Measurements from ENCODE around the gene ESRP2.

The ESRP2 gene

DNA sequence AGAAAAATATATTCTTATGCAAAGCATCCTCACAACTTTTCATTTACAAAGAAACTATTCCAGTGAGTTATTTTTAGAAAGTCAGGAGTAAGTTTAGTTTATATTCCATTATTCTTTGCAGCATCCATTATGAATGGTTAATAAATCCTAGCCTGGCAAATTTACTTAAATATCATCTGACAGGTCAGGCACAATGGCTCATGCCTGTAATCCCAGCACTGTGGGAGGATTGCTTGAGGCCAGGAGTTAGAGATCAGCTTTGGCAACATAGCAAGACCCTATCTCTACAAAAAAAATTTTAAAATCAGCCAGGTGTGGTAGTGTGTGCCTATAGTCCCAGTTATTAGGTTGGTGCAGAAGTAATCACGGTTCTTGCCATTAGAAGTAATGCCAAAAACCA is 12.9 kb downstream of the ESRP2 start:
- DNase-seq, result no peak

DNA sequence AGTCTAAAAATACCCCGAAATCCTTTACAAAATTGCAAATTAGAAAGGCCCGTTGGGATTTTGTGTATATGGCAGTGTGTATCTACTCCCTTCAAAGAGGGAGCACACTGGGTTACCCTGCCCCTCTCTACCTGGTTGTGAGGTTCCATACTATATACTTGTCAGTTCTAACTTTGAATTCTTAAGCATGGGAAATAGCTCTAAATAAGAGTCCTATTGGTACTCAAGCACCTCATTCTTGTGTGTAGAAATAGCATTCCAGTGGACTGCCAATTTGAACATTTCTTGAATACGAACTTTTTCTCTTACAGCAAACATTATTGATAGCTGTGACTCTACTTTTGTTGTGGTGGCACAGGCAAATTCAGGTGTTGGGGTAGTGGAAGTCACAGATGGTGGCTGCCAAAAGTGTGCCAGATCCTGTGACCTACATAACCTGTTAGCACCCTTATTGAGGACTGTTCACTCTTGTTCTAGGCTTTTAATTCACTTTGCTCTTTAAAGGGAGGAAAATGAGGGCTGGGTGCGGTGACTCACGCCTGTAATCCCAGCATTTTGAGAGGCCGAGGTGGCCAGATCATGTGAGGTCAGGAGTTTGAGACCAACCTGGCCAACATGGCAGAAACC is 16.1 kb downstream of the ESRP2 start:
- DNase-seq, result no peak

DNA sequence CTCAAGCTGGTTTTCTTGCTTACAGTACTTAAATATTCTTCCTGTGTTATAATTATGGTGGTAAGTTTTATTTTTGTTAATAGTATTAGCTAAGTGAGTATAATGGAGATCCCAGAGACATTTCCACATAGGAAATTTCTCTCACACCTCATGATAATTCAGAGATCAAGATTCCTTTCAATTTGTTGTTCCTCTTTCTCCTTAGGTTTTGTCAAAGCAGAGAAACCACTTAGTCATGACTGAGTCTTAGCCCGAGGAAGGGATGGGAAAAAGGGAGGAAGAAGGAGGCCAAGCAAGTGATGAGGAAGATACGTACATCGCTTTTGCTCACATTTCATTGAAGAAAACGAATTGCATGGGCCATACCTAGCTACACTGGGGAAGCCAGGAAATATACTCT is 18.4 kb downstream of the ESRP2 start:
- no peak for DNase-seq

DNA sequence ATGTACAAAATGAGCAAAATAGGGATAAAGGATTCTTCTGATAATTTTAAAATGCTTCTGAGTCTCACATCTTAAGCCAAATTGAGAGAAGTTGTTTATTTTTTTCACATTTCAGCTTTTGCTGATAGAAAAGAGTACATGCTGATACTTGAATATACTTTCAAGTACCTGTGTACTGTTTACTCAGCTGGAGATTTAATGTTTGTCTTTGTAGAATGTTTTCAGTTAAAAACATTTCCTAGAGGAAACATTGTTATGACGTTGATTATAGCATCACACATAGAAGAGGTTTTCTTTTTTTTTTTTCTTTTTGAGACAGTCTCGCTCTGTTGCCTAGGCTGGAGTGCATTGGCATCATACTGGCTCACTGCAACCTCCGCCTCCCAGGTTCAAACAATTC is 19.7 kb downstream of the ESRP2 start:
- DNase-seq, result no peak

DNA sequence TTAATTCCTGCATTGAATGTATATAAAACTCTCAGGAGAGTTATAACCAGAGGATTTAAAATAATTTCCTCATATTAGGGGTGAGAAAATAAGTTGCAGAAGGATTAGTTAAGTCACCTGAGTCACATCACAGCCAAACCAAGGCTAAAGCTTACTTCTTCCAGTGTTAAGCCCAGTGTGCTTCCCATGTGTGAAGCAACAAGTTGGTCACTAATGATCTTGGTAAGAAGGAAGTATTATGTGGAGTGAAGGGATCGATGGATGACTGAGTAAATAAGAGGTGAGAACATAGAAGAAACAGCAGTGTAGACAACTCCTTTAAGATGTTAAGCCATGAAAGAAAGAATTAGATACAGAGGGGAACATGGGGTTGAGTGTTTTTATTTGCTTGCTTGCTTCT is 20.6 kb downstream of the ESRP2 start:
- no peak for DNase-seq

DNA sequence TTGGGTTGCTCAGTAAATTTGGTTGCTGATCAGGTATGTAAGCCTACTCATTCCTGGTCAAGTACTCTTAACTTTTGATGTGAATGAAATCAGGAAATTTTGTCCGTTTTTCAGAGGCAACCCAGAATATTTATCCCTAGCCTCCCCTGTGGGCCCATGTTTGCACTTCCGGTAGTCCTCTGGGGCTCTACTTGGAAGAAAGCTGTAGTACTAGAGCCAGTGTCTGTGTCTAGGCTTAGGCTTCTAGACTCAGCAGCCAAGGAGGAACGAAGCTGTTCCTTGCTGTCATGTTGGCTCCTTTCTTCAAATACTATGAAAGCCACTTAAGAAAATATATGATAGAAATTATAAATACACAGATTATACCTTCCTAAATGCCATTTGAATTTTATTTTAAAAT is 21.2 kb downstream of the ESRP2 start:
- no peak for DNase-seq

DNA sequence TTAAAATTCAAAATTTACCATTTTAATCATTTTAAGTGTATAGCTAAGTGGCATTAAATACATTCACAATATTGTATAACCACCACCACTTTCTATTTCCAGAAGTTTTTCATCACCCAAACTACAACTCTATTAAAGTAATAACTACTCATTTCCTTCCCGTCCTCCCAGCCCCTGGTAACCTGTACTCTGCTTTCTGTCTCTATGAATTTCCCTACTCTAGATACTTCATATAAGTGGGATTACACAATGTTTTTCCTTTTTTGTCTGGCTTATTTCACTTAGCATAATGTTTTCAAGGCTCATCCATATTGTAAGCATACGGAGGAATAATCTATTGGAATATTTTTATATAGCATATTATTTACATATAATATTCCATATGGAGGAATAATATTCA is 29.7 kb downstream of the ESRP2 start:
- DNase-seq, result no peak

DNA sequence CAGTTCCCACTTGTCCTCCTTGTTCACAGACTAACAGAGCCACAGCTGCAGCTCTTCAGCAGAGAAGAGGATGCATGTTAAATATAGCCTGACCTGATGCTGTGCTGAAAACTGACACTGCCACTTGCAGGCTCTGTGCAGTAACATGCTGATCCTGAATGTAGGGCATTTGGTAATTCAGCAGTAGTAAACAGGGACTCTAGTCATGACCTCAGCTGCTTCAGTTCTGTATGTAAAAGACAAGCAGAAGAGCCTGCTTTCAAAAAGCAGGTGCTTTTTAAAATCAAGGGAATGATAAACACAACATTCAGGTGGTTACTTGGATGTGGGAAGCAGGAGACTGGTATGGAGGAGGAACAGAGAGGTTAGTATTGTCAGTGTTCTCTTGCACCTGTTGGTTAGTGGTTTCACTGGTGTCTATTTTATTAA is 33.8 kb downstream of the ESRP2 start:
- peak in 21 of 58 donors; percentile 3 to 59 (median 9) for DNase-seq

DNA sequence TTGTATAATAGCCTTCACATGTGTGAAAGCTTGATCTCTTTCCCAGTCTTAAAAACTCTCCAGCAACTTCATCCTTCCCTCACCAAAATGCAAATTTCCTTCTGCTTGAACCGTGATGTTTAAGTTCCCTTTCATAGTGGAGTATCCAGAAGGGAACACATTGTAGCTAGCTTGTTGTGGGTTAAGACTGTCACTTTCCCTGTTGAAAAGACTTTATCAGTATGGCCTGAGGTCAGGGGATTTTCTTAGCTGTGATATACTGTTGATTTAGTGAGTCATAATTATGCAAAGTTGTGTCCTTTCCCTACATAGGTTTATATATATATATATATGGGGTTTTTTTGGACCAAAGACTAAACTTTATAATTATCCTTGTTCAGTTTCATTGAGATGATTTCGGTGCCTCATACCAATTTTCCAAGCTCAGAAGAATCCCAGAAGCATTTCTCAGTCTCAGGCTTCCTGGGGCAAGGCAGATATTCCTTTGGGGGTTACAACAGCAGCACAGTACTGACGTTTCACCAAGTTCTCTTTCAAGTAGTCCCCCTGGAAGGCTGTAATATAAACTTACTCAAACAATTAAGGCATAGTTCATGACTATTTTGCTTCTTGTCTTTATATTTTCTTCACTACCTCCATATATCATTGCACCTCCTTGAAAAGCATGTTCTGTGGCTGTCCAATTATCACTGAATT is 35.7 kb downstream of the ESRP2 start:
- DNase-seq, result no peak

DNA sequence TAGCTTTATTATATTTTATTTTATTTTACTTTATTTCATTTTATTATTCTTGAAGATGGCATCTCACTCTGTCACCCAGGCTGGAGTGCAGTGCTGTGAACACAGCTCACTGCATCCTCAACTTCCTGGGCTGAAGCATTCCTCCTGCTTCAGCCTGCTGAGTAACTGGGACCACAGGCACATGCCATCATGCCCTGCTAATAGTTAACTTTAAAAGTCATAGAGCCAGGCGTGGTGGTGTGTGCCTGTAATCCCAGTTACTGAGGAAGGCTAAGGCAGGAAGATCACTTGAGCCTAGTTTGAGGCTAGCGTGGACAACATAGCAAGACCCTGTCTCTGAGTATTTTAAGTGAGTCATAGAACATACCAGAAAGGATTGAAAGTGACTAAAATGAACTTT is 38.7 kb downstream of the ESRP2 start:
- DNase-seq, result no peak

DNA sequence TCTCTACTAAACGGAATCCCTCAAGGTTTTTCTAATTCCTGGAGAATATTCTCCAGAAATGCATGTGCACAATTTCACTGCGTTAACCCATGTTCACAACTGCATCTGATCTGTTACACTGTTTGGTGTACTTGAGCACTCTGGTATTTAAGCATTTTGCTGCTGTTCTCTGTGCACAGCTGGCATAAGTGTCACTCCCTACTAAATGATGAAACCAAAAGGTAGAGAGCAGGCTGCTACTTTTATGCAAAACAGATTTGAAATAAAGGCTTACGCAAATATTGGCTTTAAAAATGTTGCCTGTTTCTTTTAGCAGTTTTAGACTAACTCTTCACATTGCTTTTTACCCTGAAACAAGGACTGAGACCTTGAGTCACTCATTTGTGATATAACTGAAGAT is 41.7 kb downstream of the ESRP2 start:
- DNase-seq, result no peak

DNA sequence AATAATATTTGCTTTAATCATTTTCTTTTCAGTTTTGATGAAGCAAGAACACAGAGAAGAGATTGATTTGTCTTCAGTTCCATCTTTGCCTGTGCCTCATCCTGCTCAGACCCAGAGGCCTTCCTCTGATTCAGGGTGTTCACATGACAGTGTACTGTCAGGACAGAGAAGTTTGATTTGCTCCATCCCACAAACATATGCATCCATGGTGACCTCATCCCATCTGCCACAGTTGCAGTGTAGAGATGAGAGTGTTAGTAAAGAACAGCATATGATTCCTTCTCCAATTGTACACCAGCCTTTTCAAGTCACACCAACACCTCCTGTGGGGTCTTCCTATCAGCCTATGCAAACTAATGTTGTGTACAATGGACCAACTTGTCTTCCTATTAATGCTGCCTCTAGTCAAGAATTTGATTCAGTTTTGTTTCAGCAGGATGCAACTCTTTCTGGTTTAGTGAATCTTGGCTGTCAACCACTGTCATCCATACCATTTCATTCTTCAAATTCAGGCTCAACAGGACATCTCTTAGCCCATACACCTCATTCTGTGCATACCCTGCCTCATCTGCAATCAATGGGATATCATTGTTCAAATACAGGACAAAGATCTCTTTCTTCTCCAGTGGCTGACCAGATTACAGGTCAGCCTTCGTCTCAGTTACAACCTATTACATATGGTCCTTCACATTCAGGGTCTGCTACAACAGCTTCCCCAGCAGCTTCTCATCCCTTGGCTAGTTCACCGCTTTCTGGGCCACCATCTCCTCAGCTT is 45.0 kb downstream of the ESRP2 start:
- DNase-seq, result peak in 32 of 58 donors; percentile 1 to 58 (median 16)

DNA sequence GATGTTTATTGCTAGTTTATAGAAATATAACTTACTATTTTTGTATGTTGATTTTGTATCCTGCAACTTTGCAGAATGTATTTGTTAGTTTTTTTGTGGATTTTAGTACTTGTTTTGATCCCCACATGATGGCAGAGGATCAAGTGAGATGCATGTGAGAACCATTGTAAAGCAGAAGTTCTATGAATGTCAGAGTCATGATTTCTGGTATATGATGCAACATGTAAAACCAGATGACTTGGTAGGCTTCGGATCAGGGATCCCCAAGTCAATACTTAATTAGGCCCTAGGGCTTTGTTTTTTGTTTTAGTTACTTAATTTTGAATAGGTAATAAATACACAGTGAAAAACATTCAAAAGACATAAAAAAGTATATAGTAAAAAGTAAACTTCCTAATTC is 45.8 kb downstream of the ESRP2 start:
- no peak for DNase-seq

DNA sequence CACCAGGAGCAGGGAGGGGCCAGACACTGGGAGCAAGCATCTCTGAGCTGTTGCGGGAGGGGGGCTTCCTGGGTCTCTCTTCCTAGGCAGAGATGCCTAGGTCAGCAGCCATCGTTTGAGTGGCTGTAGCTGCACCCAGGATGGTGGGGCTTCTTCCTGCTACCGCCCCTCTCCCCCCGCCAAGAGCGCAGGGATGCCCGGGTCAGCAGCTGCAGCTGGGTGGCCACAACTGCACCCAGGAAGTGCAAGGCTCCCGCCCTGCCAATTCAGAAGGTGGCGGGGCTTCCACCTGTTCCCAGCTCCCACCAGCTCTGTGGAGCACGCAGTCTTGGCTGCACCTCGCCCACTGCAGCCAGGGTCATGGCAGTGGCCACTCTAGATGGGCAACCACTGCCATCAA is 47.8 kb downstream of the ESRP2 start:
- no peak for DNase-seq

DNA sequence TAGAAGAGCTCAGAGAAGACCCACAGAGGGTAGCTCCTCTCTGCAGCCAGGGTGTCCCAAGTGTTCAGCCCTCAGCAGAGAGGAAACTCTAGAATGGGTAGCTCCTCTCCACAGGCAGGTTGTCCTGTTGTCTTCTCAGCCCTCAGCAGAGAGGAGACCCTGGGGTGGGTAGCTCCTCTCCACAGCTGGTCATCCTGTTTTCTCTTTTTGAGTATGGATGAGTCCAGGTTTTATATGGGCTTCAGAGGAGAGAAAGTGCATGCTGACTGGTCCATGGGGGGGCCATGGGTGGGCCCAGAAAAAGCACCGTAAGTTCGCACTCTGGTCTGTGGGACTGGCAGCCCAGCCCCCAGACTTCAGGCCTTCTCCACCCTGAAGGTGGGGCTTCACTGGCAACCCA is 48.4 kb downstream of the ESRP2 start:
- DNase-seq, result no peak

DNA sequence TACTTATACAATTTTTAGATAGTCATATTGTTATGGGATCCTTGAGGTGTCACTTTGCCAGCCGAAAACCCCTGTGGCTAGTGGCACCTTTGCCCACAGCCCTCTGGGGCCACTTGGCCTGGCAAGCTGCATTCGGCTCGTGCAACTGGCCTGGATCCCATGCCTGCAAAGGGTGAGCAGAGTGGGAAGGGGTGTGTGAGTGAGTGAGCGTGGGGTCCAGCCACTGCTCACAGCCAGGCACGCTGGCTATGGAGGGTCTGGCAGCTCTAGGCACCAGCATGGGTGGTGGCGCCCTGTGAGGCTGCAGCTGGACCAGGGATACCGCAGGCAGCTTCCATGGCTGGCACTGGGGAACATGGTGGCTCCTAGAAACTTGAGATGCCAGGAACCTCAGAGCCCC is 49.0 kb downstream of the ESRP2 start:
- DNase-seq, result no peak

DNA sequence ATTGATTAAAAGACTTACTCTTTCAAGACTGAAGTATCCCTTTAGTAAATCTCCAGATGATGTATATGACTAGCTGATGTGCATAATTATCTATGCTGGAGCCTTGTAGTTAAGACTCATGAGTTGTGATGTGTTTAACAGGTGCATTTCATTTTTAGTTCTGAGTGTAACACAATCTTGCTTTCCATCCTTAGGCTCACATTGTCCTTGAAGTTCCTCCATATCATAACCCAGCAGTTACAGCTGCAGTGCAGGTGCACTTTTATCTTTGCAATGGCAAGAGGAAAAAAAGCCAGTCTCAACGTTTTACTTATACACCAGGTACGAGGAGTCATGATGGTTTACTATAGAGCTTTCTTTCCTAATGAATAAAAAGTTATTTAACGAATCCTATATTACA is 52.9 kb downstream of the ESRP2 start:
- no peak for DNase-seq

DNA sequence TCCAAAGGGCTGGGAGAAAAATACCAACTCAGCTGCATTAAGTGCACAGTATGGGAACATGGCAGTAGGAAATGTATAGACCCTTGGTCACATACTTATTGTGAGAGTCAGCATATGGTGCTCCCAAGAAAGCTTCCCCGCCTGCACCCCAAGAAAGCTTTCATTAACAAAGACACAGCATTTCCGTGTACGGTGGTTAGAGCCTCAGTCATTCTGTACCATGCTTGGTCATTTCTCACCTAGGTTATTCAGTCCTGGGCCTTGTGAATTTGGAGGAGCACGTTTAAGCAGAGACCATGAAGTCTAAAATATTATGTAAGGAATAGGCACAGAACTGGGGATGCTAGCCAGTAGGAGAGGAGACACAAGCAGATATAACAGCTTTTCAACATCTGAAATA is 56.1 kb downstream of the ESRP2 start:
- DNase-seq, result no peak

DNA sequence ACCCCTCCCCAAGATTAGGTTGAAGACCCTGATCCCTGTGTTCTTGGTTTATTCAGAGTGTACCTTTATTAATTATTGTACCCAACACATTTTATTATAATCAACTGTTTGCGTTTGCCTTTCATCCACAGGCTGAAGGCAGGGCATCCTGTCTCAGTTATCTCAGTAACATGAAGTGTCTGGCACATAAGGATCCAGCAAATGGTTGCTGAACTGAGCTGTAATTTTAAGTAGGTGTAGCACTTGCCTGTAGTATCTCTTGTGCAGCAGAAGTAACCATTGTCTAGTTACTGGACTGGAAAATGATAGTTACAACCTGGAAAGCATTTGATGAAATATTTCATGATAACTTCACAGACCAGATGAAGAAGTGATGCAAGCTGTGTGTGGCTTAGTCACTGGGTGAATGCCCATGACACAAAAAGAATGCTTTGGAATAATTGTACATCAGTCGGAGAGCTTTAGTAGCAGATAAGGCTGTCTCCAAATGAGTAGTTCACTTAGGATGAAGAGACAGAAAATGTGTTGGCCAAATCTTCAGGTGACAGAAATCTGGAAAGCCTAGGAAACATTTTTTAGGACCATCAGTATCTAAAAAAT is 56.6 kb downstream of the ESRP2 start:
- no peak for DNase-seq
